GM21825 (cell line): Measurements from ENCODE around the gene SIK2.
A peak's percentile ranks its signal among the peaks of the same experiment; 100 is the strongest.

Experiments
- ATAC-seq: cut with Tn5 transposase; IDR thresholded peaks from one replicate; pipeline ENCODE4 v1.9.1; 2021; ENCODE audit warnings: mild to moderate bottlenecking, moderate library complexity; ENCODE audit not compliant: unreplicated experiment

The SIK2 gene

GRCh38 chr11:111601979-111602864 lies at the start of gene SIK2:
Gene SIK2 (plus strand): TSS chr11:111602449. CDS start chr11:111602564, 115 bp downstream.
- peak; percentile 87 for ATAC-seq

- no peak for ATAC-seq
These were observed 47.7 kb upstream of the SIK2 start for GRCh38 chr11:111554532-111554931.

GRCh38 chr11:111555255-111555654 lies 47.0 kb upstream of the SIK2 start:
- ATAC-seq, result no peak

GRCh38 chr11:111557425-111558111 lies 44.7 kb upstream of the SIK2 start:
- no peak for ATAC-seq

GRCh38 chr11:111559800-111560464 lies 42.3 kb upstream of the SIK2 start:
- no peak for ATAC-seq

GRCh38 chr11:111560800-111561199 lies 41.4 kb upstream of the SIK2 start:
- ATAC-seq, result no peak

GRCh38 chr11:111561306-111561705 lies 40.9 kb upstream of the SIK2 start:
- ATAC-seq, result no peak

- ATAC-seq, result no peak
These were observed 40.4 kb upstream of the SIK2 start for GRCh38 chr11:111561791-111562325.

GRCh38 chr11:111562692-111563389 lies 39.4 kb upstream of the SIK2 start:
- ATAC-seq, result no peak

GRCh38 chr11:111565114-111565720 lies 37.0 kb upstream of the SIK2 start:
- ATAC-seq, result no peak

GRCh38 chr11:111566324-111566723 lies 35.9 kb upstream of the SIK2 start:
- no peak for ATAC-seq

GRCh38 chr11:111569476-111569875 lies 32.8 kb upstream of the SIK2 start:
- ATAC-seq, result no peak

- ATAC-seq, result no peak
These were observed 31.5 kb upstream of the SIK2 start for GRCh38 chr11:111570796-111571195.

GRCh38 chr11:111571829-111572501 lies 30.3 kb upstream of the SIK2 start:
- no peak for ATAC-seq

GRCh38 chr11:111572581-111572980 lies 29.7 kb upstream of the SIK2 start:
- no peak for ATAC-seq

GRCh38 chr11:111573821-111574249 lies 28.4 kb upstream of the SIK2 start:
- no peak for ATAC-seq

- ATAC-seq, result no peak
These were observed 27.6 kb upstream of the SIK2 start for GRCh38 chr11:111574373-111575225.

- ATAC-seq, result no peak
These were observed 26.5 kb upstream of the SIK2 start for GRCh38 chr11:111575740-111576139.

- no peak for ATAC-seq
These were observed 24.4 kb upstream of the SIK2 start for GRCh38 chr11:111577821-111578220.
